Gastroesophageal sphincter (tissue), 4 donors: ENCODE results near the gene DTHD1. TPM values are rescaled to one million over a fixed set of nuclear protein-coding genes. Genes with fewer than 3 reads are reported as not detected.

Experiments
- ATAC-seq: fragments of 150-250 bp; one replicate; pipeline ENCODE4 v1.9.1; 2016; ENCODE audit warnings: mild to moderate bottlenecking, moderate library complexity
- H3K27ac ChIP-seq, 4 donors: fragments of 200-600 bp; sonication (generic) in 3 of 4; 1 replicate in 3 of 4; 2 replicates in 1 of 4; pipeline ENCODE4 v1.5.1; 2016 to 2019
- H3K27me3 ChIP-seq: fragments of 200-600 bp; sonication (generic); one replicate; pipeline ENCODE4 v1.5.1; 2019
- H3K36me3 ChIP-seq, 2 donors: fragments of 200-600 bp; sonication (generic); one replicate each; pipeline ENCODE4 v1.5.1; 2019; ENCODE audit warnings: control low read depth in 1 of 2
- H3K4me1 ChIP-seq, 3 donors: fragments of 200-600 bp; sonication (generic); 1 replicate in 2 of 3; 2 replicates in 1 of 3; pipeline ENCODE4 v1.5.1; 2016 to 2019; ENCODE audit warnings: control low read depth in 2 of 3
- H3K4me3 ChIP-seq, 2 donors: fragments of 200-600 bp; sonication (generic); one replicate each; pipeline ENCODE4 v1.5.1; 2019; ENCODE audit warnings: mild to moderate bottlenecking in 1 of 2, moderate library complexity in 1 of 2
- H3K9me3 ChIP-seq, 3 donors: fragments of 200-600 bp; sonication (generic); one replicate each; pipeline ENCODE4 v1.5.1; 2017 to 2019; ENCODE audit warnings: control low read depth in 2 of 3
- EP300 ChIP-seq: sonication (generic); formaldehyde crosslinking; IDR thresholded peaks from one replicate; pipeline ENCODE4 v1.6.1; 2017; ENCODE audit warnings: antibody characterized with exemption, mild to moderate bottlenecking
- POLR2A ChIP-seq, 2 donors: fragments of 450-650 bp; IDR thresholded peaks; one replicate each; pipeline ENCODE4 v1.6.1; 2017; ENCODE audit warnings: antibody characterized with exemption in 2 of 2, mild to moderate bottlenecking in 2 of 2, moderate library complexity in 1 of 2
- POLR2AphosphoS5 ChIP-seq: sonication (generic); formaldehyde crosslinking; IDR thresholded peaks from one replicate; pipeline ENCODE4 v1.6.1; 2017; ENCODE audit warnings: antibody characterized with exemption
- WGBS, 2 donors: methylation state at CpG; one replicate each; pipeline ENCODE4 v1.1.5; 2018; ENCODE audit warnings: low coverage in 1 of 2; 5-methylcytosine and 5-hydroxymethylcytosine counted together
- total RNA-seq, 4 donors: library from RNA; depleted of rRNA; stranded (reverse); fragments of >200 nt; gene quantifications; one replicate each; pipeline ENCODE4 v1.1.0, GENCODE V29; 2016
- TF ChIP-seq, protein P1 (sequence below), 4 experiments: fragments of 200-600 bp in 2 of 4; fragments of 450-650 bp in 2 of 4; sonication (generic) in 1 of 4; IDR thresholded peaks; one replicate each; pipeline ENCODE4 v1.5.1; 2017 to 2019; ENCODE audit warnings: antibody characterized with exemption in 4 of 4, mild to moderate bottlenecking in 2 of 4, moderate library complexity in 2 of 4

The DTHD1 gene
- total RNA-seq, 4 donors from 2014 or later, result 0.15 to 0.81 TPM; not detected in 2

DNA sequence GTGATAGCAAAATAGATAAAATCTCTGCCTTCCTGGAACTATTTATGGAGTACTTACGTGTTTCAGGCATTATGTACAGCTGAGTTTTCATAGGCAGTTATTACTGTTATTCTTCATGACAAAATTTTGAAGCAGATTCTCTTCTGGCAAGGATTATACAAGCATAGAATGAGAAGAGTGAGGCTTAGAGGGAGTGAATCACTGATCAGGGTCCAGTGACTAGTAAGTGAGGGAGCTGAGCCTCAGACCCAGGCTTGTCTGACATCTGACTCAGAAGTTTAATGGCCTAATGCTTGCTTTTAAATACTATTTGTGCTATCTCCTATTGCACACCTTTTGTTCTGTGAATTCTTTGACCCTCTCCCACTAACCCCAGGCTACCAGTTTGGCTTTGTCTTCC, 110.6 kb downstream of the DTHD1 start:
- Histone ChIP-seq H3K9me3 (no peaks in the 10 kb centered on the region), H3K27ac (no peak overlapping the region), H3K36me3 (no peaks in the 10 kb centered on the region), H3K4me1 (no peaks in the 10 kb centered on the region), H3K27me3 (no peaks in the 10 kb centered on the region), H3K4me3 (no peak overlapping the region)
- TF ChIP-seq, protein P1, sequence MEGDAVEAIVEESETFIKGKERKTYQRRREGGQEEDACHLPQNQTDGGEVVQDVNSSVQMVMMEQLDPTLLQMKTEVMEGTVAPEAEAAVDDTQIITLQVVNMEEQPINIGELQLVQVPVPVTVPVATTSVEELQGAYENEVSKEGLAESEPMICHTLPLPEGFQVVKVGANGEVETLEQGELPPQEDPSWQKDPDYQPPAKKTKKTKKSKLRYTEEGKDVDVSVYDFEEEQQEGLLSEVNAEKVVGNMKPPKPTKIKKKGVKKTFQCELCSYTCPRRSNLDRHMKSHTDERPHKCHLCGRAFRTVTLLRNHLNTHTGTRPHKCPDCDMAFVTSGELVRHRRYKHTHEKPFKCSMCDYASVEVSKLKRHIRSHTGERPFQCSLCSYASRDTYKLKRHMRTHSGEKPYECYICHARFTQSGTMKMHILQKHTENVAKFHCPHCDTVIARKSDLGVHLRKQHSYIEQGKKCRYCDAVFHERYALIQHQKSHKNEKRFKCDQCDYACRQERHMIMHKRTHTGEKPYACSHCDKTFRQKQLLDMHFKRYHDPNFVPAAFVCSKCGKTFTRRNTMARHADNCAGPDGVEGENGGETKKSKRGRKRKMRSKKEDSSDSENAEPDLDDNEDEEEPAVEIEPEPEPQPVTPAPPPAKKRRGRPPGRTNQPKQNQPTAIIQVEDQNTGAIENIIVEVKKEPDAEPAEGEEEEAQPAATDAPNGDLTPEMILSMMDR (IDR thresholded peaks at IDR 0.05), result no peak
- TF ChIP-seq POLR2A (IDR thresholded peaks at IDR 0.05) (no peak), POLR2AphosphoS5 (no peak), EP300 (no peak)
- ATAC-seq, result no peak
- WGBS, 2 donors, result 56 to 67% methylated on average over 1 of the region's 1 CpG

GRCh38 chr4:36392916-36393315, 111.5 kb downstream of the DTHD1 start:
- Histone ChIP-seq H3K4me1 (no peaks in the 10 kb centered on the region), H3K9me3 (no peaks in the 10 kb centered on the region), H3K4me3 (no peak overlapping the region), H3K27me3 (no peaks in the 10 kb centered on the region), H3K36me3 (no peaks in the 10 kb centered on the region), H3K27ac (no peak overlapping the region)
- WGBS, 2 donors, result 63 to 66% methylated on average over 4 of the region's 4 CpGs
- no peak for TF ChIP-seq POLR2AphosphoS5
- ATAC-seq, result no peak

Other genes with a start within 250 kb of the DTHD1 start
- 10 to 100 TPM; 12.4 to 23.4 (median 14.4) TPM for gene ARAP2, start 37.1 kb upstream of the DTHD1 start, total RNA-seq